BJ (cell line): ENCODE measurements around the gene KCNQ2. TPM values are rescaled to one million over a fixed set of nuclear protein-coding genes. Genes with fewer than 3 reads are reported as not detected.

Experiments
- CTCF ChIA-PET: fragments of 350-600 bp; formaldehyde crosslinking; extraction: SDS; loops from one replicate; lab custom pipeline; 2021; ENCODE audit warnings: antibody characterized with exemption, inconsistent platforms; lab: Yijun Ruan, JAX
- POLR2A ChIA-PET: fragments of 300-600 bp; sonication (Branson Sonifier 250); formaldehyde crosslinking; extraction: SDS; loops from one replicate; lab custom pipeline; 2021; ENCODE audit warnings: antibody characterized with exemption; lab: Charles Lee
- DNase-seq: peaks from one replicate; pipeline ENCODE4 v3.0.0-alpha.2; 2011; ENCODE audit warnings: low read depth
- H3K27me3 ChIP-seq: 2 replicates; pipeline ENCODE4 v1.6.0; 2011; ENCODE audit warnings: low read length; ENCODE audit not compliant: control insufficient read depth, insufficient read depth
- H3K36me3 ChIP-seq: 2 replicates; pipeline ENCODE4 v1.5.1; 2011; ENCODE audit warnings: low read length; ENCODE audit not compliant: control insufficient read depth, insufficient read depth
- H3K4me3 ChIP-seq: 2 replicates; pipeline ENCODE4 v1.5.1; 2011; ENCODE audit warnings: low read depth, mild to moderate bottlenecking, control low read depth, low read length
- polyA plus RNA-seq: library from polyadenylated mRNA; depleted of rRNA; stranded (reverse); fragments of >200 nt; gene quantifications from 2 replicates; pipeline ENCODE4 v1.2.3, GENCODE V29; 2011
- TF ChIP-seq, protein P1 (sequence below): IDR thresholded peaks from 2 replicates; pipeline ENCODE4 v1.5.1; 2011; ENCODE audit warnings: low read depth, mild to moderate bottlenecking, control low read depth, inconsistent platforms, low read length, moderate library complexity; ENCODE audit not compliant: insufficient read depth

Gene KCNQ2
- polyA plus RNA-seq, 1 experiment, result not detected

DNA sequence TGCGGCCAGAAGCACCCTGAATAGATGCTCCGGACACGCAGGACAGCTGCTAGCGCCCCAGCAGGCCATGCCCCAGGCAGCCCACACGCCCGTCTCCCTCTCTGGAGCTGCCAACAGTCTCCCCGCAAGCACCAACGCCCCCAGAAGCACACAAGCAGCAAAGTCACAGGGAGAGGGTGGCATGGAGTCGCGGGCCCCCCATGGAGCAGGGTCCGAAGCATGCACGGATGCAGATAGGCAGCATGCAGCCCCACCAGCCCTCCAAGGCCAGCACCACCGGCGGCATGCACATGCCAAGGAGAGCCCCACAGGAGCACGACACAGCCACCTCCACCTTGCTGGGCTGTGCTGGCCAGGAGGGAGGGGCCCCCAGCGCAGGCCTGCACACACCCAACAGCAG lies 53.8 kb downstream of the KCNQ2 start:
- DNase-seq, result no peak
- H3K27me3 ChIP-seq, result peaks cover 14% of the 10 kb centered on the region

DNA sequence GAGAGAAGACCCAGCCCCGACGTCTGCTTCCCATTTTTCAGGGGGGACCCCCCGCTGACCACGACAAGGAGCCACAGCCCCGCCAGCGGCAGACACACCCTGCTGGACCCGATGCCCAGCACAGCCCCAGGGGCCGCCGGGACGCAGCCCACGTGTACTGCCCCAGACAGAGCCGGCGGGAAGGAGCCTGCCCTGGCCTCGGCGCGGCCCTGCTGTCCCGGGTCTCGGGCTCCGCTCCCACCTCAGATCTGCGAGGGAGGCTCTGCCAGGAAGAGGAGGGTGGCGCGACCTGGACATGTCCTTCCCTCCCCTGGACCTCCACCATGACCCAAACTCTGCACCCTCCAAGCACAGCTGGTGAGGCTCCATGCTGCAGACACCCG lies 54.7 kb downstream of the KCNQ2 start:
- TF ChIP-seq, protein P1, sequence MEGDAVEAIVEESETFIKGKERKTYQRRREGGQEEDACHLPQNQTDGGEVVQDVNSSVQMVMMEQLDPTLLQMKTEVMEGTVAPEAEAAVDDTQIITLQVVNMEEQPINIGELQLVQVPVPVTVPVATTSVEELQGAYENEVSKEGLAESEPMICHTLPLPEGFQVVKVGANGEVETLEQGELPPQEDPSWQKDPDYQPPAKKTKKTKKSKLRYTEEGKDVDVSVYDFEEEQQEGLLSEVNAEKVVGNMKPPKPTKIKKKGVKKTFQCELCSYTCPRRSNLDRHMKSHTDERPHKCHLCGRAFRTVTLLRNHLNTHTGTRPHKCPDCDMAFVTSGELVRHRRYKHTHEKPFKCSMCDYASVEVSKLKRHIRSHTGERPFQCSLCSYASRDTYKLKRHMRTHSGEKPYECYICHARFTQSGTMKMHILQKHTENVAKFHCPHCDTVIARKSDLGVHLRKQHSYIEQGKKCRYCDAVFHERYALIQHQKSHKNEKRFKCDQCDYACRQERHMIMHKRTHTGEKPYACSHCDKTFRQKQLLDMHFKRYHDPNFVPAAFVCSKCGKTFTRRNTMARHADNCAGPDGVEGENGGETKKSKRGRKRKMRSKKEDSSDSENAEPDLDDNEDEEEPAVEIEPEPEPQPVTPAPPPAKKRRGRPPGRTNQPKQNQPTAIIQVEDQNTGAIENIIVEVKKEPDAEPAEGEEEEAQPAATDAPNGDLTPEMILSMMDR, result no peak
- Histone ChIP-seq H3K36me3 (no peaks in the 10 kb centered on the region), H3K4me3 (no peak overlapping the region), H3K27me3 (peaks cover 14% of the 10 kb centered on the region)
- CTCF ChIA-PET, result no interaction called here
- DNase-seq, result no peak
- POLR2A ChIA-PET, result no interaction called here

More for the DNA sequence above, 53.8 kb downstream of the KCNQ2 start:
- POLR2A ChIA-PET, result no interaction called here
- H3K4me3 ChIP-seq, result no peak overlapping the region
- H3K36me3 ChIP-seq, result no peaks in the 10 kb centered on the region
- CTCF ChIA-PET, result no interaction called here
- TF ChIP-seq, protein P1, result no peak

DNA sequence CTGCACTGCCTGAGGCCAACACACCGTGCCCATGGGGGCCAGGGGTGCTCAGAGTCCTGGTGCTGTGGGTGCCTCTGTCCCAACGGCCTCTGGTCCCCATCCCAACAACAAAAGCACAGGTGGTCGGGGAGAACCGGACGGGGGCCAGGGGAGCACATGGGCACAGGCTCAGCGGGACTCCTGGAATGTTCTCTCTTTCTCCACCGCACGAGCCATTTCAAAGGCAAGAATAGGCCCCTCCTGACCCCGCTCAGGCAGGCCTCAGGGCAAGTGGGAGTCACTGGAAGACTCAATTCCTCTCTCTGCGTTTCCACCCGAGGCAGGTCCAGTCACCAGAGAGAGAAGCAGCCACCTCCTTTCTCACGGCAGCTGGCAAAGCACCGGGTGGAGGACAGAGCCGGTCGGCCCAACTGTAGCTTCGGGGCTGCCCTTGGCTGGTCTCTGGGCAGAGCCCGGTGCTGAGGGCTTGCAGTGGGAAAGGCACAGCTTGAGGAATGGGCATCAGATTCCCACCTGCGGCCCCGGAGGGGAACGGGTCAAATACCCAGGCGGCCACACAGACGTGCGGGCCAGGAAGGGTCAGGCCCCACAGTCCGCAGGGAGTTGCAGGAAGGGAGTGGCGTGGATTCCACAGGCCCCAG lies 55.2 kb downstream of the KCNQ2 start:
- CTCF ChIA-PET, result no interaction called here

DNA sequence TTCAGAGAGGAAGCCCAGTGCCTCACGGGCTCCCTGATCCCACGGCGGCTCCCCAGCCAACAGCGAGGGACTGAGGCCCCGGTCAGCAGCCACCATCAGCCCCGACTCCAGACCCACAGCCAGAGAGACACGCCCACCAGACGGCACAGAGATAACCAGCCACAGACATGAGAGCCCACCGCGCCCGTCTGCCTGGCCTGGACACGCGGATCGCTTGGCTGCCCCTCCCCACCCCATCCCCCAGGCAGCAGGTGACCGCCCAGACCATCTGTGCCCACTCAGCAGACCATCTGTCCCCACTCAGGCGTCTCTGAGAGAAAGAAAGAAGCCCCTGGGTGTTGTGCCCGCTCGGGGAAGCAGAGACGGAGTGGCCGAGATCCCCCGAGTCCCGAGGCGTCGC lies 55.8 kb downstream of the KCNQ2 start:
- no peak for DNase-seq
- ChIA-PET CTCF (no interaction called here), POLR2A (no interaction called here)
- TF ChIP-seq, protein P1, result no peak
- Histone ChIP-seq H3K4me3 (no peak overlapping the region), H3K27me3 (peaks cover 14% of the 10 kb centered on the region), H3K36me3 (no peaks in the 10 kb centered on the region)

More for the DNA sequence above, 55.2 kb downstream of the KCNQ2 start:
- POLR2A ChIA-PET, result no interaction called here
- Histone ChIP-seq H3K36me3 (no peaks in the 10 kb centered on the region), H3K4me3 (no peak overlapping the region), H3K27me3 (peaks cover 14% of the 10 kb centered on the region)
- no peak for DNase-seq
- TF ChIP-seq, protein P1, result no peak

DNA sequence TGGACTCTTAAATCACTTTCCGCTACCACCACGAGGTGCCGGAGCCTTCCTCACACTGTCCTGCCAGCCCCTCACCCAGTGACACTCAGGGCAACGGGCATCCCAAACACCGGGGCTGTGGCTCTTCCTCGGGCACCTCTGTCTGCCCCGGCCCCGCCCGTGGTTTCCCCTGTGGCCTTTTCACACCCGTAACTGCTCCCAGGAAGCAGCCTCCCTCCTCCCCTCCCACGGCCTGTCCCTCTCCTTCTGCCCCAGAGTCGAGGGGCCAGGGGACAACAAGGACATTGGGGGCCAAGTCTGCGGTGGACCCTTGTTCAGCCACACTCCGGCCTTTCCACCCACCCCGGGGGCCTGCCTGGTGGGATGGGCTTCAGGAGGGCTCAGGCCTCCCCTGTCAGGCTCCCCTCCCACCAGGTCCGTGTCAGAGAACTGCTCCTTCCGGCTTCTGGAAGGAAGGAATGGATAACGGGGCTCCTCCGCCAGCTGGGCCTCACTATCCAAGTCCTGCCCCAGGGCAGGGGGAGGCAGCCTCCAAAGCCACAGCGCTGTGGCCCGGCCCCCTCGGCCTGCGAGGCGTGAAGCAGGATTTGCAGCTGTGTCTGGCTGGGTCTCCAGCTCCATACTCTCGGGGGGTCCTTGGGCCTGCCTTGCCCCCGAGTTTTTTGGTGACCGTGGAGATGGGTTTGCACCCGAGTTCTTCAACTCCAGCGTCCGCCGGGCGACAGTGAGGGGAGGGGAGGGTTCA lies 56.6 kb downstream of the KCNQ2 start:
- ChIA-PET POLR2A (no interaction called here), CTCF (no interaction called here)
- Histone ChIP-seq H3K27me3 (peaks cover 14% of the 10 kb centered on the region), H3K36me3 (no peaks in the 10 kb centered on the region), H3K4me3 (no peak overlapping the region)
- TF ChIP-seq, protein P1, result no peak
- DNase-seq, result no peak
